ENCODE measurements around the gene DIAPH1.

GRCh38 chr5:141475625-141476131 is 143.1 kb downstream of the DIAPH1 start, which contains the start of gene PCDHGC3:
- peak; percentile 14 to 69 (median 49) for TF ChIP-seq CTCF (IDR thresholded peaks at IDR 0.05)
- peak in 1 of 2 donors; percentile 69 for TF ChIP-seq POLR2A (IDR thresholded peaks at IDR 0.05)
